ENCODE measurements around the gene NDUFC2.
"Not testable (repeated sequence)": the region's sequence is repeated elsewhere in the genome, so short reads cannot be mapped to it uniquely, and the experiment has no call there.

NDUFC2 gene

GRCh38 chr11:78061921-78062311 is 17.7 kb downstream of the NDUFC2 start:
- no peak overlapping the region for H3K4me3 ChIP-seq (ENCODE audit: low read length)
- H3K9ac ChIP-seq (ENCODE audit: low read length), result no peak overlapping the region
- H3K36me3 ChIP-seq (ENCODE audit: control insufficient read depth, low read depth, low read length), result no peaks in the 10 kb centered on the region
- H3K4me1 ChIP-seq (ENCODE audit: control insufficient read depth, low read depth, low read length), result no peaks in the 10 kb centered on the region
- no peaks in the 10 kb centered on the region for H3K27me3 ChIP-seq (ENCODE audit: control insufficient read depth, insufficient read depth, low read length)
- no peaks in the 10 kb centered on the region for H3K9me3 ChIP-seq (ENCODE audit: control insufficient read depth, low read depth, low read length)
- H3K27ac ChIP-seq (ENCODE audit: low read length), result no peak overlapping the region

GRCh38 chr11:78061088-78061920 is 18.4 kb downstream of the NDUFC2 start:
- Histone ChIP-seq H3K27ac (ENCODE audit: low read length) (no peak overlapping the region), H3K27me3 (ENCODE audit: control insufficient read depth, insufficient read depth, low read length) (no peaks in the 10 kb centered on the region), H3K9me3 (ENCODE audit: control insufficient read depth, low read depth, low read length) (no peaks in the 10 kb centered on the region), H3K36me3 (ENCODE audit: control insufficient read depth, low read depth, low read length) (no peaks in the 10 kb centered on the region), H3K4me3 (ENCODE audit: low read length) (no peak overlapping the region), H3K9ac (ENCODE audit: low read length) (no peak overlapping the region), H3K4me1 (ENCODE audit: control insufficient read depth, low read depth, low read length) (no peaks in the 10 kb centered on the region)

- Histone ChIP-seq H3K27me3 (ENCODE audit: control insufficient read depth, insufficient read depth, low read length) (no peaks in the 10 kb centered on the region), H3K9ac (ENCODE audit: low read length) (no peak overlapping the region), H3K4me1 (ENCODE audit: control insufficient read depth, low read depth, low read length) (no peaks in the 10 kb centered on the region), H3K4me3 (ENCODE audit: low read length) (no peak overlapping the region), H3K9me3 (ENCODE audit: control insufficient read depth, low read depth, low read length) (no peaks in the 10 kb centered on the region), H3K27ac (ENCODE audit: low read length) (no peak overlapping the region), H3K36me3 (ENCODE audit: control insufficient read depth, low read depth, low read length) (no peaks in the 10 kb centered on the region)
Measured at GRCh38 chr11:78060533-78060932, 19.1 kb downstream of the NDUFC2 start.

GRCh38 chr11:78059749-78060328 is 19.8 kb downstream of the NDUFC2 start:
- H3K36me3 ChIP-seq (ENCODE audit: control insufficient read depth, low read depth, low read length); H3K4me1 ChIP-seq (ENCODE audit: control insufficient read depth, low read depth, low read length); H3K27me3 ChIP-seq (ENCODE audit: control insufficient read depth, insufficient read depth, low read length); H3K9ac ChIP-seq (ENCODE audit: low read length); H3K9me3 ChIP-seq (ENCODE audit: control insufficient read depth, low read depth, low read length); H3K4me3 ChIP-seq (ENCODE audit: low read length); H3K27ac ChIP-seq (ENCODE audit: low read length): not testable (repeated sequence)

GRCh38 chr11:78057462-78058055 is 22.1 kb downstream of the NDUFC2 start:
- Histone ChIP-seq H3K9me3 (ENCODE audit: control insufficient read depth, low read depth, low read length) (no peaks in the 10 kb centered on the region), H3K36me3 (ENCODE audit: control insufficient read depth, low read depth, low read length) (no peaks in the 10 kb centered on the region), H3K27ac (ENCODE audit: low read length) (no peak overlapping the region), H3K27me3 (ENCODE audit: control insufficient read depth, insufficient read depth, low read length) (no peaks in the 10 kb centered on the region), H3K4me1 (ENCODE audit: control insufficient read depth, low read depth, low read length) (no peaks in the 10 kb centered on the region), H3K4me3 (ENCODE audit: low read length) (no peak overlapping the region), H3K9ac (ENCODE audit: low read length) (no peak overlapping the region)

GRCh38 chr11:78056093-78056492 is 23.6 kb downstream of the NDUFC2 start:
- Histone ChIP-seq H3K9ac (ENCODE audit: low read length) (no peak overlapping the region), H3K9me3 (ENCODE audit: control insufficient read depth, low read depth, low read length) (no peaks in the 10 kb centered on the region)

GRCh38 chr11:78054971-78055370 is 24.7 kb downstream of the NDUFC2 start:
- Histone ChIP-seq H3K9me3 (ENCODE audit: control insufficient read depth, low read depth, low read length) (no peaks in the 10 kb centered on the region), H3K9ac (ENCODE audit: low read length) (no peak overlapping the region), H3K4me3 (ENCODE audit: low read length) (no peak overlapping the region), H3K36me3 (ENCODE audit: control insufficient read depth, low read depth, low read length) (no peaks in the 10 kb centered on the region), H3K4me1 (ENCODE audit: control insufficient read depth, low read depth, low read length) (peaks cover 4% of the 10 kb centered on the region), H3K27me3 (ENCODE audit: control insufficient read depth, insufficient read depth, low read length) (no peaks in the 10 kb centered on the region), H3K27ac (ENCODE audit: low read length) (no peak overlapping the region)

More at GRCh38 chr11:78056093-78056492, 23.6 kb downstream of the NDUFC2 start:
- peaks cover 4% of the 10 kb centered on the region for H3K4me1 ChIP-seq (ENCODE audit: control insufficient read depth, low read depth, low read length)
- H3K27me3 ChIP-seq (ENCODE audit: control insufficient read depth, insufficient read depth, low read length), result no peaks in the 10 kb centered on the region
- no peaks in the 10 kb centered on the region for H3K36me3 ChIP-seq (ENCODE audit: control insufficient read depth, low read depth, low read length)
- H3K4me3 ChIP-seq (ENCODE audit: low read length), result no peak overlapping the region
- H3K27ac ChIP-seq (ENCODE audit: low read length), result no peak overlapping the region

- Histone ChIP-seq H3K27me3 (ENCODE audit: control insufficient read depth, insufficient read depth, low read length) (no peaks in the 10 kb centered on the region), H3K27ac (ENCODE audit: low read length) (peak overlapping the region; percentile 83), H3K4me1 (ENCODE audit: control insufficient read depth, low read depth, low read length) (peaks cover 4% of the 10 kb centered on the region), H3K9ac (ENCODE audit: low read length) (peak overlapping the region; percentile 44), H3K4me3 (ENCODE audit: low read length) (peak overlapping the region; percentile 24), H3K9me3 (ENCODE audit: control insufficient read depth, low read depth, low read length) (no peaks in the 10 kb centered on the region), H3K36me3 (ENCODE audit: control insufficient read depth, low read depth, low read length) (no peaks in the 10 kb centered on the region)
Measured at GRCh38 chr11:78050964-78051831, 28.5 kb downstream of the NDUFC2 start.

- Histone ChIP-seq H3K36me3 (ENCODE audit: control insufficient read depth, low read depth, low read length) (no peaks in the 10 kb centered on the region), H3K4me3 (ENCODE audit: low read length) (no peak overlapping the region), H3K9me3 (ENCODE audit: control insufficient read depth, low read depth, low read length) (no peaks in the 10 kb centered on the region), H3K9ac (ENCODE audit: low read length) (no peak overlapping the region), H3K27ac (ENCODE audit: low read length) (no peak overlapping the region), H3K27me3 (ENCODE audit: control insufficient read depth, insufficient read depth, low read length) (peaks cover 9% of the 10 kb centered on the region), H3K4me1 (ENCODE audit: control insufficient read depth, low read depth, low read length) (peaks cover 4% of the 10 kb centered on the region)
Measured at GRCh38 chr11:78049348-78049747, 30.3 kb downstream of the NDUFC2 start.

GRCh38 chr11:78048561-78048960 is 31.1 kb downstream of the NDUFC2 start:
- H3K4me1 ChIP-seq (ENCODE audit: control insufficient read depth, low read depth, low read length), result peaks cover 4% of the 10 kb centered on the region

GRCh38 chr11:78046486-78046854 is 33.2 kb downstream of the NDUFC2 start:
- peaks cover 9% of the 10 kb centered on the region for H3K27me3 ChIP-seq (ENCODE audit: control insufficient read depth, insufficient read depth, low read length)
- H3K27ac ChIP-seq (ENCODE audit: low read length), result no peak overlapping the region
- H3K36me3 ChIP-seq (ENCODE audit: control insufficient read depth, low read depth, low read length), result no peaks in the 10 kb centered on the region
- peak overlapping the region; percentile 32 for H3K4me3 ChIP-seq (ENCODE audit: low read length)
- H3K9ac ChIP-seq (ENCODE audit: low read length), result no peak overlapping the region
- H3K4me1 ChIP-seq (ENCODE audit: control insufficient read depth, low read depth, low read length), result peaks cover 3% of the 10 kb centered on the region
- H3K9me3 ChIP-seq (ENCODE audit: control insufficient read depth, low read depth, low read length), result no peaks in the 10 kb centered on the region

More at GRCh38 chr11:78048561-78048960, 31.1 kb downstream of the NDUFC2 start:
- no peaks in the 10 kb centered on the region for H3K9me3 ChIP-seq (ENCODE audit: control insufficient read depth, low read depth, low read length)
- H3K27me3 ChIP-seq (ENCODE audit: control insufficient read depth, insufficient read depth, low read length), result peaks cover 9% of the 10 kb centered on the region
- H3K9ac ChIP-seq (ENCODE audit: low read length), result no peak overlapping the region
- H3K36me3 ChIP-seq (ENCODE audit: control insufficient read depth, low read depth, low read length), result no peaks in the 10 kb centered on the region
- H3K27ac ChIP-seq (ENCODE audit: low read length), result no peak overlapping the region
- H3K4me3 ChIP-seq (ENCODE audit: low read length), result no peak overlapping the region
